ENCODE data around the gene HMGXB3. TPM values are rescaled to one million over a fixed set of nuclear protein-coding genes. Genes with fewer than 3 reads are reported as not detected.

HMGXB3 gene
- total and polyA plus RNA-seq, 8 donors, result 27.5 to 53.3 (median 41.7) TPM

- Histone ChIP-seq H3K9me3 (no peaks in the 10 kb centered on the region), H3K27me3 (no peaks in the 10 kb centered on the region), H3K4me1 (no peaks in the 10 kb centered on the region), H3K36me3 (no peaks in the 10 kb centered on the region), H3K4me3 (no peak overlapping the region), H3K27ac (no peak overlapping the region)
- no peak for TF ChIP-seq CTCF (IDR thresholded peaks at IDR 0.05)
- ATAC-seq (no peak), DNase-seq (no peak)
- intact Hi-C loops (cut with DNase I), result no loop called here
Observed at GRCh38 chr5:150092159-150092787, 91.7 kb downstream of the HMGXB3 start.

- Histone ChIP-seq H3K27ac (no peak overlapping the region), H3K9me3 (no peaks in the 10 kb centered on the region), H3K36me3 (no peaks in the 10 kb centered on the region), H3K4me3 (no peak overlapping the region), H3K27me3 (no peaks in the 10 kb centered on the region), H3K4me1 (no peaks in the 10 kb centered on the region)
- DNase-seq (no peak), ATAC-seq (no peak)
- no peak for TF ChIP-seq CTCF (IDR thresholded peaks at IDR 0.05)
- intact Hi-C loops (cut with DNase I), result no loop called here
Observed at GRCh38 chr5:150097152-150097551, 96.6 kb downstream of the HMGXB3 start.

- DNase-seq (no peak), ATAC-seq (no peak)
- Histone ChIP-seq H3K36me3 (no peaks in the 10 kb centered on the region), H3K4me1 (peaks cover 0 to 18% of the 10 kb centered on the region in 2 donors), H3K4me3 (no peak overlapping the region), H3K9me3 (no peaks in the 10 kb centered on the region), H3K27ac (no peak overlapping the region), H3K27me3 (no peaks in the 10 kb centered on the region)
- intact Hi-C loops (cut with DNase I), result no loop called here
- no peak for TF ChIP-seq CTCF (IDR thresholded peaks at IDR 0.05)
Observed at GRCh38 chr5:150101023-150101422, 100.5 kb downstream of the HMGXB3 start.

Other genes starting within 250 kb of the HMGXB3 start
- not detected for gene PDE6A, start 55.9 kb upstream of the HMGXB3 start, total RNA-seq
- gene PDE6A, start 55.9 kb upstream of the HMGXB3 start, polyA plus RNA-seq (ENCODE audit: insufficient read length in 6 of 6), result under 1 TPM; 0.14 to 0.24 (median 0.18) TPM
- gene SLC26A2, start 40.0 kb upstream of the HMGXB3 start, total RNA-seq, result 10 to 100 TPM; 14.3 to 18.5 TPM
- 10 to 100 TPM; 20.2 to 23.6 (median 22.6) TPM for gene SLC26A2, start 40.0 kb upstream of the HMGXB3 start, polyA plus RNA-seq (ENCODE audit: insufficient read length in 6 of 6)
- 1 to 10 TPM; 4.1 to 5.8 TPM for gene TIGD6, start 85 bp upstream of the HMGXB3 start, total RNA-seq
- 1 to 10 TPM; 3.7 to 5.1 (median 4.4) TPM for gene TIGD6, start 85 bp upstream of the HMGXB3 start, polyA plus RNA-seq (ENCODE audit: insufficient read length in 6 of 6)
- gene CSF1R, start 85.8 kb downstream of the HMGXB3 start, total RNA-seq, result 10 to 100 TPM; 52.8 to 93.1 TPM
- gene CSF1R, start 85.8 kb downstream of the HMGXB3 start, polyA plus RNA-seq (ENCODE audit: insufficient read length in 6 of 6), result 10 to 100 TPM; 22.7 to 26.5 (median 25.6) TPM
- 100 to 1,000 TPM; 129 TPM for gene PDGFRB, start 155.1 kb downstream of the HMGXB3 start, total RNA-seq
- 100 to 1,000 TPM; 189 to 227 (median 220) TPM for gene PDGFRB, start 155.1 kb downstream of the HMGXB3 start, polyA plus RNA-seq (ENCODE audit: insufficient read length in 6 of 6)
- gene CDX1, start 166.0 kb downstream of the HMGXB3 start, total RNA-seq, result under 1 TPM in 1 of 2 donors, not detected in 1; 0.52 TPM
- gene CDX1, start 166.0 kb downstream of the HMGXB3 start, polyA plus RNA-seq (ENCODE audit: insufficient read length in 6 of 6), result under 1 TPM; 0.14 to 0.60 (median 0.33) TPM
- gene SLC6A7, start 189.3 kb downstream of the HMGXB3 start, total RNA-seq, result not detected
- under 1 TPM in 1 of 6 donors, not detected in 5; 0.13 TPM for gene SLC6A7, start 189.3 kb downstream of the HMGXB3 start, polyA plus RNA-seq (ENCODE audit: insufficient read length in 6 of 6)